Measurements from ENCODE around the gene NEU3.

Gene NEU3

GRCh38 chr11:75002516-75002915 lies 13.8 kb downstream of the NEU3 start:
- TF ChIP-seq TSHZ2 (CRISPR knock-in tag; IDR thresholded peaks at IDR 0.05) (no peak), ESRRG (CRISPR knock-in tag; IDR thresholded peaks at IDR 0.05) (no peak), CSDC2 (CRISPR knock-in tag; IDR thresholded peaks at IDR 0.05) (no peak), CREB5 (CRISPR knock-in tag; IDR thresholded peaks at IDR 0.05; ENCODE audit: low read depth) (no peak), ZFP3 (CRISPR knock-in tag; IDR thresholded peaks at IDR 0.05) (no peak), OSR1 (CRISPR knock-in tag; IDR thresholded peaks at IDR 0.05) (no peak), PATZ1 (CRISPR knock-in tag; IDR thresholded peaks at IDR 0.05; ENCODE audit: borderline replicate concordance) (no peak), POU6F1 (CRISPR knock-in tag; IDR thresholded peaks at IDR 0.05; ENCODE audit: borderline replicate concordance, low read depth) (no peak), SNAI2 (CRISPR knock-in tag; IDR thresholded peaks at IDR 0.05) (no peak), CSRNP3 (CRISPR knock-in tag; IDR thresholded peaks at IDR 0.05) (no peak), PPARA (CRISPR knock-in tag; IDR thresholded peaks at IDR 0.05; ENCODE audit: borderline replicate concordance) (no peak), GLIS3 (CRISPR knock-in tag; IDR thresholded peaks at IDR 0.05) (no peak), TCF4 (CRISPR knock-in tag; IDR thresholded peaks at IDR 0.05; ENCODE audit: borderline replicate concordance) (no peak), RARB (CRISPR knock-in tag; IDR thresholded peaks at IDR 0.05) (no peak), ISL1 (CRISPR knock-in tag; IDR thresholded peaks at IDR 0.05) (no peak), BACH2 (CRISPR knock-in tag; IDR thresholded peaks at IDR 0.05; ENCODE audit: borderline replicate concordance) (no peak), ZC3H10 (CRISPR knock-in tag; IDR thresholded peaks at IDR 0.05) (no peak), ZNF8 (CRISPR knock-in tag; IDR thresholded peaks at IDR 0.05) (no peak)

GRCh38 chr11:75004215-75004614 lies 15.5 kb downstream of the NEU3 start:
- ATAC-seq: no peak
- TF ChIP-seq ZFP30 (CRISPR knock-in tag; IDR thresholded peaks at IDR 0.05) (no peak), TSHZ2 (CRISPR knock-in tag; IDR thresholded peaks at IDR 0.05) (no peak), CSDC2 (CRISPR knock-in tag; IDR thresholded peaks at IDR 0.05) (no peak), CSRNP3 (CRISPR knock-in tag; IDR thresholded peaks at IDR 0.05) (no peak), ZNF565 (CRISPR knock-in tag; conservative IDR thresholded peaks at IDR 0.05; ENCODE audit: low read depth) (no peak), PATZ1 (CRISPR knock-in tag; IDR thresholded peaks at IDR 0.05; ENCODE audit: borderline replicate concordance) (no peak), OSR1 (CRISPR knock-in tag; IDR thresholded peaks at IDR 0.05) (no peak), SNAI2 (CRISPR knock-in tag; IDR thresholded peaks at IDR 0.05) (no peak), ESRRG (CRISPR knock-in tag; IDR thresholded peaks at IDR 0.05) (no peak), ZFP3 (CRISPR knock-in tag; IDR thresholded peaks at IDR 0.05) (no peak), ZNF70 (CRISPR knock-in tag; IDR thresholded peaks at IDR 0.05) (no peak), ARNTL (CRISPR knock-in tag; IDR thresholded peaks at IDR 0.05; ENCODE audit: borderline replicate concordance, low read depth) (no peak), PPARA (CRISPR knock-in tag; IDR thresholded peaks at IDR 0.05; ENCODE audit: borderline replicate concordance) (no peak), POU6F1 (CRISPR knock-in tag; IDR thresholded peaks at IDR 0.05; ENCODE audit: borderline replicate concordance, low read depth) (no peak), ZNF8 (CRISPR knock-in tag; IDR thresholded peaks at IDR 0.05) (no peak)

More at GRCh38 chr11:75002516-75002915, 13.8 kb downstream of the NEU3 start:
- no peak for ATAC-seq

Measured in SK-N-SH treated with all-trans-retinoic acid at 6 μM for 48 hours (cell line).